ENCODE results near the gene HNMT.

DNA sequence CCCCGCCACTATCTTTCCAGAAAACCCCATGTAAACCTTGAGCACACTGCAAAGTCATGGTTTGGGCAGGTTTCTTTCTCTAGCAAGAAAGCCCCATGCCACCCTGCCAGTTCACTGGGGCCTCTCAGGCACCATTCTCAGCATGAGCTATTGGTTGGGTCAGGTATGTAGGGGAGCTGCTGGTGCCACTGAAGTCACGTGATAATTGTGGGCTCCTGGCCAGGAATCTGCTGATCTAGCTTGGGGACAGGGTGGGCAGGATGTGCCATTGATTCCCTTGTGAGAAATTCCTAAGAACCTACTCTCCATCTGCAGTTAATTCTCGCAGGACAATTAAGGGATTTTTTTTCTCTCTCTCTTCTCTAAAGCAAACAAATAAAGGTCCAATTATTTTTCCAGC lies 26.5 kb upstream of the HNMT start:
- TF ChIP-seq TBP (IDR thresholded peaks at IDR 0.05; ENCODE audit: low read depth, low read length) (no peak), YY1 (IDR thresholded peaks at IDR 0.05; ENCODE audit: low read depth, low read length) (no peak), MAFK (IDR thresholded peaks at IDR 0.05; ENCODE audit: low read depth, low read length) (no peak), EZH2 (IDR thresholded peaks at IDR 0.05; ENCODE audit: low read depth, low read length, severe bottlenecking) (no peak)
- TF ChIP-seq, protein P1, sequence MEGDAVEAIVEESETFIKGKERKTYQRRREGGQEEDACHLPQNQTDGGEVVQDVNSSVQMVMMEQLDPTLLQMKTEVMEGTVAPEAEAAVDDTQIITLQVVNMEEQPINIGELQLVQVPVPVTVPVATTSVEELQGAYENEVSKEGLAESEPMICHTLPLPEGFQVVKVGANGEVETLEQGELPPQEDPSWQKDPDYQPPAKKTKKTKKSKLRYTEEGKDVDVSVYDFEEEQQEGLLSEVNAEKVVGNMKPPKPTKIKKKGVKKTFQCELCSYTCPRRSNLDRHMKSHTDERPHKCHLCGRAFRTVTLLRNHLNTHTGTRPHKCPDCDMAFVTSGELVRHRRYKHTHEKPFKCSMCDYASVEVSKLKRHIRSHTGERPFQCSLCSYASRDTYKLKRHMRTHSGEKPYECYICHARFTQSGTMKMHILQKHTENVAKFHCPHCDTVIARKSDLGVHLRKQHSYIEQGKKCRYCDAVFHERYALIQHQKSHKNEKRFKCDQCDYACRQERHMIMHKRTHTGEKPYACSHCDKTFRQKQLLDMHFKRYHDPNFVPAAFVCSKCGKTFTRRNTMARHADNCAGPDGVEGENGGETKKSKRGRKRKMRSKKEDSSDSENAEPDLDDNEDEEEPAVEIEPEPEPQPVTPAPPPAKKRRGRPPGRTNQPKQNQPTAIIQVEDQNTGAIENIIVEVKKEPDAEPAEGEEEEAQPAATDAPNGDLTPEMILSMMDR (IDR thresholded peaks at IDR 0.05; ENCODE audit: control extremely low read depth in 1 of 3, insufficient read depth in 1 of 3, low read depth in 1 of 3, low read length in 3 of 3), result no peak
